ENCODE results near the gene BAHCC1. TPM values are rescaled to one million over a fixed set of nuclear protein-coding genes. Genes with fewer than 3 reads are reported as not detected.

Gene BAHCC1
- total and polyA plus RNA-seq, 9 of the 15 experiments (the other 6 are each of a cell fraction or from before 2014, with no cell fraction given): 0.14 to 26.9 (median 5.0) TPM

DNA sequence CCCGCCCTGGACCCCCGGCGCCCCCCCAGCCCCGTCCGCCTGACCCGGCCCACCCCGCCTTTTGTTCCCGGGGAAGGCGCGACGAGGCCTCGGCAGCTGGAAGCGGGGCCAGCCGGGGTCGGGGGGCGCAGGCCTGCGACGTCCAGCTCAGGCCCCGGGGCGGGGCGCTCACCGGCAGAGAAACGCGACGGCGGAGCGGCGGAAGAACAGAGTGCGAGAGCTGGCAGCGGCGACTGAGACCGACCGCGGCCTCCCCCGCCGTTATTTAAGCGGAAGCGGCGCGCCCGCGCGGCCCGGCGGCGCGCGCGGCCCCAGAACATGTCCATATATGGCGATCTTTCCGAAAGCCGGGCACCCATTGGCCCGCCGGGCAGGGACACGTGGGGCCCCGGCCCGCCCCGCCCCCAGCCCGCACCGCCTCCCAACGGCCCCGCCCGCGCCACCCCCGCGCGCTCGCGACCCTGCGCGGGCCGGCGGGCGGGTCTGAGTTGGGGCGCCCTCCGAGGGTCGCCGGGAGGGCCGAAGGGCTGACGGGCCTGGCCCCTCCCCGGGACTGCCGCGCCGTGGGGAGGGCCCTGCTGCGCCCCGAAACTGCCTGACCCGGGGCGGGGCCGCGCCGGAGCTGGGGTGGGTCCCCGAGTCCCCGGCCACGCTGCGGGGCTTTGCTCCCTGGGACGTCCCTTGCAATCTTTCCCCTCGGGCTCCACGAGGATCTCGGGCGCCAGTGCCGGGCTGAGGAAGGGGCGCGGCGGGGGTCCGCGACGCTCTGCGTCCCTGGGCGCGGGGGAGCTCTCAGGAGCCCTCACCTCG is 117.5 kb downstream of the BAHCC1 start, which contains the start of gene ACTG1 (continued):
- no peak for TF ChIP-seq ZNF41 (CRISPR knock-in tag; conservative IDR thresholded peaks at IDR 0.05)
- no peak for TF ChIP-seq ZNF174 (CRISPR knock-in tag; IDR thresholded peaks at IDR 0.05)
- TF ChIP-seq, protein P1, sequence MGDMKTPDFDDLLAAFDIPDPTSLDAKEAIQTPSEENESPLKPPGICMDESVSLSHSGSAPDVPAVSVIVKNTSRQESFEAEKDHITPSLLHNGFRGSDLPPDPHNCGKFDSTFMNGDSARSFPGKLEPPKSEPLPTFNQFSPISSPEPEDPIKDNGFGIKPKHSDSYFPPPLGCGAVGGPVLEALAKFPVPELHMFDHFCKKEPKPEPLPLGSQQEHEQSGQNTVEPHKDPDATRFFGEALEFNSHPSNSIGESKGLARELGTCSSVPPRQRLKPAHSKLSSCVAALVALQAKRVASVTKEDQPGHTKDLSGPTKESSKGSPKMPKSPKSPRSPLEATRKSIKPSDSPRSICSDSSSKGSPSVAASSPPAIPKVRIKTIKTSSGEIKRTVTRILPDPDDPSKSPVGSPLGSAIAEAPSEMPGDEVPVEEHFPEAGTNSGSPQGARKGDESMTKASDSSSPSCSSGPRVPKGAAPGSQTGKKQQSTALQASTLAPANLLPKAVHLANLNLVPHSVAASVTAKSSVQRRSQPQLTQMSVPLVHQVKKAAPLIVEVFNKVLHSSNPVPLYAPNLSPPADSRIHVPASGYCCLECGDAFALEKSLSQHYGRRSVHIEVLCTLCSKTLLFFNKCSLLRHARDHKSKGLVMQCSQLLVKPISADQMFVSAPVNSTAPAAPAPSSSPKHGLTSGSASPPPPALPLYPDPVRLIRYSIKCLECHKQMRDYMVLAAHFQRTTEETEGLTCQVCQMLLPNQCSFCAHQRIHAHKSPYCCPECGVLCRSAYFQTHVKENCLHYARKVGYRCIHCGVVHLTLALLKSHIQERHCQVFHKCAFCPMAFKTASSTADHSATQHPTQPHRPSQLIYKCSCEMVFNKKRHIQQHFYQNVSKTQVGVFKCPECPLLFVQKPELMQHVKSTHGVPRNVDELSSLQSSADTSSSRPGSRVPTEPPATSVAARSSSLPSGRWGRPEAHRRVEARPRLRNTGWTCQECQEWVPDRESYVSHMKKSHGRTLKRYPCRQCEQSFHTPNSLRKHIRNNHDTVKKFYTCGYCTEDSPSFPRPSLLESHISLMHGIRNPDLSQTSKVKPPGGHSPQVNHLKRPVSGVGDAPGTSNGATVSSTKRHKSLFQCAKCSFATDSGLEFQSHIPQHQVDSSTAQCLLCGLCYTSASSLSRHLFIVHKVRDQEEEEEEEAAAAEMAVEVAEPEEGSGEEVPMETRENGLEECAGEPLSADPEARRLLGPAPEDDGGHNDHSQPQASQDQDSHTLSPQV (IDR thresholded peaks at IDR 0.05): no peak
- 0 out of 2 replicates have a peak, but pooled peaks have one; percentile 58 for TF ChIP-seq ZFPM2 (CRISPR knock-in tag; IDR thresholded peaks at IDR 0.05)
- TF ChIP-seq, protein P2, sequence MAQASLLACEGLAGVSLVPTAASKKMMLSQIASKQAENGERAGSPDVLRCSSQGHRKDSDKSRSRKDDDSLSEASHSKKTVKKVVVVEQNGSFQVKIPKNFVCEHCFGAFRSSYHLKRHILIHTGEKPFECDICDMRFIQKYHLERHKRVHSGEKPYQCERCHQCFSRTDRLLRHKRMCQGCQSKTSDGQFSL (CRISPR knock-in tag; IDR thresholded peaks at IDR 0.05): no peak
- TF ChIP-seq, protein P2 (tag; IDR thresholded peaks at IDR 0.05): peak in 1 of 2 experiments; percentile 26; a peak in 1 of 4 replicates
- peak; percentile 96 for TF ChIP-seq KDM5B (IDR thresholded peaks at IDR 0.05; ENCODE audit: insufficient replicate concordance, low read depth, low read length)
- TF ChIP-seq ZNF75A (CRISPR knock-in tag; IDR thresholded peaks at IDR 0.05): no peak
- peak; percentile 73 for TF ChIP-seq FIP1L1 (IDR thresholded peaks at IDR 0.05; ENCODE audit: low read depth, low read length, poor library complexity, severe bottlenecking)
- no peak for TF ChIP-seq ZNF282 (CRISPR knock-in tag; IDR thresholded peaks at IDR 0.05)
- TF ChIP-seq, protein P3, sequence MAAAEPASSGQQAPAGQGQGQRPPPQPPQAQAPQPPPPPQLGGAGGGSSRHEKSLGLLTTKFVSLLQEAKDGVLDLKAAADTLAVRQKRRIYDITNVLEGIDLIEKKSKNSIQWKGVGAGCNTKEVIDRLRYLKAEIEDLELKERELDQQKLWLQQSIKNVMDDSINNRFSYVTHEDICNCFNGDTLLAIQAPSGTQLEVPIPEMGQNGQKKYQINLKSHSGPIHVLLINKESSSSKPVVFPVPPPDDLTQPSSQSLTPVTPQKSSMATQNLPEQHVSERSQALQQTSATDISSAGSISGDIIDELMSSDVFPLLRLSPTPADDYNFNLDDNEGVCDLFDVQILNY (CRISPR knock-in tag; IDR thresholded peaks at IDR 0.05): no peak
- no peak for TF ChIP-seq ARID1B (IDR thresholded peaks at IDR 0.05)
- no peak for TF ChIP-seq MCM5 (IDR thresholded peaks at IDR 0.05; ENCODE audit: low read depth)
- TF ChIP-seq, protein P4, sequence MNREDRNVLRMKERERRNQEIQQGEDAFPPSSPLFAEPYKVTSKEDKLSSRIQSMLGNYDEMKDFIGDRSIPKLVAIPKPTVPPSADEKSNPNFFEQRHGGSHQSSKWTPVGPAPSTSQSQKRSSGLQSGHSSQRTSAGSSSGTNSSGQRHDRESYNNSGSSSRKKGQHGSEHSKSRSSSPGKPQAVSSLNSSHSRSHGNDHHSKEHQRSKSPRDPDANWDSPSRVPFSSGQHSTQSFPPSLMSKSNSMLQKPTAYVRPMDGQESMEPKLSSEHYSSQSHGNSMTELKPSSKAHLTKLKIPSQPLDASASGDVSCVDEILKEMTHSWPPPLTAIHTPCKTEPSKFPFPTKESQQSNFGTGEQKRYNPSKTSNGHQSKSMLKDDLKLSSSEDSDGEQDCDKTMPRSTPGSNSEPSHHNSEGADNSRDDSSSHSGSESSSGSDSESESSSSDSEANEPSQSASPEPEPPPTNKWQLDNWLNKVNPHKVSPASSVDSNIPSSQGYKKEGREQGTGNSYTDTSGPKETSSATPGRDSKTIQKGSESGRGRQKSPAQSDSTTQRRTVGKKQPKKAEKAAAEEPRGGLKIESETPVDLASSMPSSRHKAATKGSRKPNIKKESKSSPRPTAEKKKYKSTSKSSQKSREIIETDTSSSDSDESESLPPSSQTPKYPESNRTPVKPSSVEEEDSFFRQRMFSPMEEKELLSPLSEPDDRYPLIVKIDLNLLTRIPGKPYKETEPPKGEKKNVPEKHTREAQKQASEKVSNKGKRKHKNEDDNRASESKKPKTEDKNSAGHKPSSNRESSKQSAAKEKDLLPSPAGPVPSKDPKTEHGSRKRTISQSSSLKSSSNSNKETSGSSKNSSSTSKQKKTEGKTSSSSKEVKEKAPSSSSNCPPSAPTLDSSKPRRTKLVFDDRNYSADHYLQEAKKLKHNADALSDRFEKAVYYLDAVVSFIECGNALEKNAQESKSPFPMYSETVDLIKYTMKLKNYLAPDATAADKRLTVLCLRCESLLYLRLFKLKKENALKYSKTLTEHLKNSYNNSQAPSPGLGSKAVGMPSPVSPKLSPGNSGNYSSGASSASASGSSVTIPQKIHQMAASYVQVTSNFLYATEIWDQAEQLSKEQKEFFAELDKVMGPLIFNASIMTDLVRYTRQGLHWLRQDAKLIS (CRISPR knock-in tag; IDR thresholded peaks at IDR 0.05): peak; percentile 98
- peak; percentile 20; the same call in 1 of the 2 replicates for TF ChIP-seq EGR1 (conservative IDR thresholded peaks at IDR 0.05)
- TF ChIP-seq, protein P5, sequence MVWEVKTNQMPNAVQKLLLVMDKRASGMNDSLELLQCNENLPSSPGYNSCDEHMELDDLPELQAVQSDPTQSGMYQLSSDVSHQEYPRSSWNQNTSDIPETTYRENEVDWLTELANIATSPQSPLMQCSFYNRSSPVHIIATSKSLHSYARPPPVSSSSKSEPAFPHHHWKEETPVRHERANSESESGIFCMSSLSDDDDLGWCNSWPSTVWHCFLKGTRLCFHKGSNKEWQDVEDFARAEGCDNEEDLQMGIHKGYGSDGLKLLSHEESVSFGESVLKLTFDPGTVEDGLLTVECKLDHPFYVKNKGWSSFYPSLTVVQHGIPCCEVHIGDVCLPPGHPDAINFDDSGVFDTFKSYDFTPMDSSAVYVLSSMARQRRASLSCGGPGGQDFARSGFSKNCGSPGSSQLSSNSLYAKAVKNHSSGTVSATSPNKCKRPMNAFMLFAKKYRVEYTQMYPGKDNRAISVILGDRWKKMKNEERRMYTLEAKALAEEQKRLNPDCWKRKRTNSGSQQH (CRISPR knock-in tag; IDR thresholded peaks at IDR 0.05): no peak
